Adrenal gland (tissue), 19 donors: ENCODE results near the gene PMF1. TPM values are rescaled to one million over a fixed set of nuclear protein-coding genes. Genes with fewer than 3 reads are reported as not detected.
A peak's percentile ranks its signal among the peaks of the same experiment; 100 is the strongest.

ENCODE experiments used
- DNase-seq, 7 donors: peaks; one replicate each; pipeline ENCODE4 v3.0.0-alpha.2; 2019 to 2020
- H3K27ac ChIP-seq, 5 donors: fragments of 200-600 bp; sonication (generic) in 4 of 5; 1 replicate in 3 of 5; 2 replicates in 2 of 5; pipeline versions ENCODE4 v1.5.1 to v1.8.0; 2016 to 2020; ENCODE audit warnings: mild to moderate bottlenecking in 1 of 5
- H3K27me3 ChIP-seq: fragments of 200-600 bp; 2 replicates; pipeline ENCODE4 v1.8.0; 2021
- H3K36me3 ChIP-seq, 2 donors: fragments of 200-600 bp; replicated peaks in 1 of 2; 1 replicate in 1 of 2; 2 replicates in 1 of 2; pipeline versions ENCODE4 v1.5.1 to v1.8.0; 2018 to 2022
- H3K4me1 ChIP-seq, 2 donors: fragments of 200-600 bp; replicated peaks in 1 of 2; 1 replicate in 1 of 2; 2 replicates in 1 of 2; pipeline versions ENCODE4 v1.5.1 to v1.8.0; 2018 to 2021
- H3K4me3 ChIP-seq, 4 donors: fragments of 200-600 bp; sonication (generic) in 3 of 4; one replicate each; pipeline ENCODE4 v1.5.1; 2016 to 2018
- H3K9me3 ChIP-seq, 3 donors: fragments of 200-600 bp; sonication (generic) in 1 of 3; replicated peaks in 1 of 3; 1 replicate in 2 of 3; 2 replicates in 1 of 3; pipeline versions ENCODE4 v1.5.1 to v1.8.0; 2016 to 2021
- POLR2A ChIP-seq, 2 donors: fragments of 450-650 bp; IDR thresholded peaks; one replicate each; pipeline ENCODE4 v1.6.1; 2017; ENCODE audit warnings: antibody characterized with exemption in 2 of 2, mild to moderate bottlenecking in 2 of 2, moderate library complexity in 1 of 2
- WGBS, 4 donors: extraction: QIAGEN DNeasy Blood & Tissue Kit in 2 of 4; methylation state at CpG; one replicate each; pipeline versions ENCODE4 v1.1.5 to v1.1.7; 2013 to 2017; 5-methylcytosine and 5-hydroxymethylcytosine counted together
- intact Hi-C, 2 donors: fragments of 100-400 bp; cut with DNase I; formaldehyde crosslinking; loops; one replicate each; pipeline versions ENCODE4 v1.14.1 to v1.15.0; 2022 to 2023
- long read RNA-seq, 10 donors: library from polyadenylated mRNA in 3 of 10; unstranded in 2 of 10; stranded (forward) in 1 of 10; transcript quantifications; one replicate each; pipeline ENCODE4 v2.0.0 and lab custom pipeline, GENCODE V29; 2021 to 2026
- polyA plus RNA-seq, 3 donors: library from polyadenylated mRNA; stranded (reverse); fragments of 200-250 nt in 2 of 3; fragments of 350-450 nt in 1 of 3; fragmentation: Illumina TruSeq in 1 of 3; extraction: RNeasy Lipid Tissue Mini Kit (QIAGEN cat#74804) in 1 of 3; gene quantifications; one replicate each; pipeline ENCODE4 v1.2.3, GENCODE V29; 2013 to 2014
- total RNA-seq, 9 donors: library from RNA; depleted of rRNA in 4 of 9; stranded (reverse); fragments of >200 nt in 4 of 9; fragments of 120-200 nt in 1 of 9; fragmentation: NEBNext Ultra II Directional in 1 of 9; extraction: Animal tissue kit (Norgen Biotek cat#: 25700) in 1 of 9; gene quantifications; one replicate each; pipeline versions ENCODE4 v1.1.0 to v1.2.4, GENCODE V29; 2013 to 2023
- TF ChIP-seq, protein P1 (sequence below), 6 experiments: fragments of 450-650 bp in 4 of 6; fragments of 200-600 bp in 2 of 6; sonication (generic) in 1 of 6; IDR thresholded peaks; 1 replicate in 5 of 6; 2 replicates in 1 of 6; pipeline versions ENCODE4 v1.5.1 to v1.8.0; 2016 to 2021; ENCODE audit warnings: antibody characterized with exemption in 6 of 6, mild to moderate bottlenecking in 2 of 6, moderate library complexity in 1 of 6
- donor health status: healthy with polysubstance abuse.
- donor health status: Bipolar disorder and iron deficiency.
- donor health status: DM: yes; HTN: yes; CAD: no.
- donor health status: DM: no; HTN: no; CAD: no.
- donor health status: DM: no; HTN: no; CAD: no.
- donor health status: DM: yes; HTN: yes; CAD: no.

PMF1 gene, protein sequence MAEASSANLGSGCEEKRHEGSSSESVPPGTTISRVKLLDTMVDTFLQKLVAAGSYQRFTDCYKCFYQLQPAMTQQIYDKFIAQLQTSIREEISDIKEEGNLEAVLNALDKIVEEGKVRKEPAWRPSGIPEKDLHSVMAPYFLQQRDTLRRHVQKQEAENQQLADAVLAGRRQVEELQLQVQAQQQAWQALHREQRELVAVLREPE
- total RNA-seq (10 to 100 TPM; 47.6 to 90.2 (median 63.7) TPM), polyA plus RNA-seq (100 to 1,000 TPM in 1 of 3 donors, 10 to 100 TPM in 2; 45.6 to 103 (median 78.2) TPM)
- long read RNA-seq, donor 1, transcript PMF1-202 (5 exons, 1,068 nt), result major isoform, 33 of 33 reads
- long read RNA-seq, donor 1, partial matches to known transcripts, result 0 of 33 reads
- long read RNA-seq, donor 1, other reads (novel, unspliced or antisense), result 0 of 33 reads
- long read RNA-seq, donor 2, transcript PMF1-202 (5 exons, 1,068 nt), result major isoform, 19 of 54 reads
- long read RNA-seq, donor 2, partial matches to known transcripts, result 35 of 54 reads
- long read RNA-seq, donor 2, other reads (novel, unspliced or antisense), result 0 of 54 reads
- long read RNA-seq, donor 3, transcript PMF1-202 (5 exons, 1,068 nt), result major isoform, 22 of 36 reads
- long read RNA-seq, donor 3, partial matches to known transcripts, result 11 of 36 reads
- long read RNA-seq, donor 3, other reads (novel, unspliced or antisense), result 0 of 36 reads
- long read RNA-seq, donor 4, transcript PMF1-202 (5 exons, 1,068 nt), result major isoform, 28 of 34 reads
- long read RNA-seq, donor 4, partial matches to known transcripts, result 2 of 34 reads
- long read RNA-seq, donor 4, other reads (novel, unspliced or antisense), result 2 of 34 reads
- long read RNA-seq, donor 5, transcript PMF1-202 (5 exons, 1,068 nt), result major isoform, 68 of 71 reads
- long read RNA-seq, donor 5, partial matches to known transcripts, result 0 of 71 reads
- long read RNA-seq, donor 5, other reads (novel, unspliced or antisense), result 1 of 71 reads
- long read RNA-seq, donor 6, transcript PMF1-202 (5 exons, 1,068 nt), result major isoform, 24 of 28 reads
- long read RNA-seq, donor 6, partial matches to known transcripts, result 1 of 28 reads
- long read RNA-seq, donor 6, other reads (novel, unspliced or antisense), result 2 of 28 reads
- long read RNA-seq, donor 7, transcript PMF1-202 (5 exons, 1,068 nt), result major isoform, 8 of 21 reads
- long read RNA-seq, donor 7, partial matches to known transcripts, result 13 of 21 reads
- long read RNA-seq, donor 7, other reads (novel, unspliced or antisense), result 0 of 21 reads
- long read RNA-seq, donor 8, transcript PMF1-202 (5 exons, 1,068 nt), result major isoform, 30 of 37 reads
- long read RNA-seq, donor 8, partial matches to known transcripts, result 6 of 37 reads
- long read RNA-seq, donor 8, other reads (novel, unspliced or antisense), result 0 of 37 reads
- long read RNA-seq, donor 9, transcript PMF1-202 (5 exons, 1,068 nt), result major isoform, 22 of 25 reads
- long read RNA-seq, donor 9, partial matches to known transcripts, result 0 of 25 reads
- long read RNA-seq, donor 9, other reads (novel, unspliced or antisense), result 0 of 25 reads
- long read RNA-seq, donor 10, transcript PMF1-202 (5 exons, 1,068 nt), result major isoform, 9 of 9 reads
- long read RNA-seq, donor 10, partial matches to known transcripts, result 0 of 9 reads
- long read RNA-seq, donor 10, other reads (novel, unspliced or antisense), result 0 of 9 reads

GRCh38 chr1:156212833-156213643 is at the start of gene PMF1:
PMF1 (plus strand) TSS chr1:156213007; CDS start chr1:156213016, 9 bp downstream.
- peaks cover 0 to 22% of the 10 kb centered on the region in 2 donors for H3K36me3 ChIP-seq
- H3K4me1 ChIP-seq, result peaks cover 21% of the 10 kb centered on the region in 2 donors
- 0 to 1% (median 0%) methylated on average over 11 to 61 of the region's 61 CpGs for WGBS, 4 donors
- peak; percentile 97 to 99 (median 98) for DNase-seq
- peak; percentile 43 to 70 for TF ChIP-seq POLR2A (IDR thresholded peaks at IDR 0.05)
- TF ChIP-seq, protein P1, sequence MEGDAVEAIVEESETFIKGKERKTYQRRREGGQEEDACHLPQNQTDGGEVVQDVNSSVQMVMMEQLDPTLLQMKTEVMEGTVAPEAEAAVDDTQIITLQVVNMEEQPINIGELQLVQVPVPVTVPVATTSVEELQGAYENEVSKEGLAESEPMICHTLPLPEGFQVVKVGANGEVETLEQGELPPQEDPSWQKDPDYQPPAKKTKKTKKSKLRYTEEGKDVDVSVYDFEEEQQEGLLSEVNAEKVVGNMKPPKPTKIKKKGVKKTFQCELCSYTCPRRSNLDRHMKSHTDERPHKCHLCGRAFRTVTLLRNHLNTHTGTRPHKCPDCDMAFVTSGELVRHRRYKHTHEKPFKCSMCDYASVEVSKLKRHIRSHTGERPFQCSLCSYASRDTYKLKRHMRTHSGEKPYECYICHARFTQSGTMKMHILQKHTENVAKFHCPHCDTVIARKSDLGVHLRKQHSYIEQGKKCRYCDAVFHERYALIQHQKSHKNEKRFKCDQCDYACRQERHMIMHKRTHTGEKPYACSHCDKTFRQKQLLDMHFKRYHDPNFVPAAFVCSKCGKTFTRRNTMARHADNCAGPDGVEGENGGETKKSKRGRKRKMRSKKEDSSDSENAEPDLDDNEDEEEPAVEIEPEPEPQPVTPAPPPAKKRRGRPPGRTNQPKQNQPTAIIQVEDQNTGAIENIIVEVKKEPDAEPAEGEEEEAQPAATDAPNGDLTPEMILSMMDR (IDR thresholded peaks at IDR 0.05), result peak in 2 of 6 experiments; percentile 9 to 35
- H3K9me3 ChIP-seq, result no peaks in the 10 kb centered on the region
- intact Hi-C loops, result no loop called here
- H3K4me3 ChIP-seq, result peak within 1 kb of the TSS; percentile 40 to 82 (median 62)
- no peaks in the 10 kb centered on the region for H3K27me3 ChIP-seq
- H3K27ac ChIP-seq, result peak within 1 kb of the TSS; percentile 88 to 97 (median 93)

- Histone ChIP-seq H3K27ac (no peak overlapping the region), H3K4me1 (peaks cover 0 to 6% of the 10 kb centered on the region in 2 donors), H3K4me3 (no peak overlapping the region), H3K36me3 (no peaks in the 10 kb centered on the region), H3K27me3 (no peaks in the 10 kb centered on the region), H3K9me3 (no peaks in the 10 kb centered on the region)
- no peak for TF ChIP-seq POLR2A (IDR thresholded peaks at IDR 0.05)
- TF ChIP-seq, protein P1 (IDR thresholded peaks at IDR 0.05), result no peak
- no peak for DNase-seq
- WGBS, 4 donors, result 58 to 82% (median 80%) methylated on average over 1 of the region's 1 CpG
- intact Hi-C loops, result no loop called here
Measured at GRCh38 chr1:156163712-156164111, 49.1 kb upstream of the PMF1 start.

DNA sequence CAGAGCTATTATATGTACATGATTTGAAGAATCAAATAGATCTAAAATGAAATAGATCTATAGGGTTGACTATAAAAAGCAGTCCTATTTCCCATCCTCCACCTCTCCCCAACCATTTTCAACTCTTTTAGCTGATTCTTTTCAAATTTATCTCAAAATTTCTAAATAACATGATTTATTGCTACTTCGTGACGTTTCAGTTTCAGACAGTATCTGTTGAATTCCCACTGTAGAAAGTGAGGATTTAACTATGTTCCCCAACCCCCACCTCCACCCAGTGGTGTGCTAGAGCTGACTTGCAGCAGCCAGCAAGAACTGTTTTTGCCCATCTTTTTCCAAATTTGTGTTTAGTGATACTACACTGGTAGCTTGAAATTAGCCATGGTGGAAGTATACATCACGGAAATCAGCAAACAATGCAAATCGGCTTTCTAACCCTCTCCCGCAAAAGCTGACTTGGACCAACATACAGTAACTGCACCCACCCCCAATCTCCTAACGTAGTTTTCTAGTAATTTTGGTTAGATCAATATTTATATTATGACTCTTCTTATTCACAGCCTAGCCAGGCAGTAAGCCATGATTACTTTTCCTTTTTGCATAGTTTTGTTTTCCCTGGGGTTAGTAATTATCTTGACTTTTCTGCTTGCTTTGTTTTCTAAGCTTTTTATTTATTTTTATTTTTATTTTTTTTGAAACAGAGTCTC is 48.5 kb upstream of the PMF1 start:
- 68 to 84% (median 80%) methylated on average over 6 of the region's 6 CpGs for WGBS, 4 donors
- Histone ChIP-seq H3K9me3 (no peaks in the 10 kb centered on the region), H3K36me3 (no peaks in the 10 kb centered on the region), H3K4me3 (no peak overlapping the region), H3K27ac (no peak overlapping the region), H3K4me1 (peaks cover 0 to 6% of the 10 kb centered on the region in 2 donors), H3K27me3 (no peaks in the 10 kb centered on the region)
- intact Hi-C loops, result no loop called here
- TF ChIP-seq, protein P1 (IDR thresholded peaks at IDR 0.05), result no peak
- TF ChIP-seq POLR2A (IDR thresholded peaks at IDR 0.05), result no peak
- no peak for DNase-seq
